GM23338 (cell line): Measurements from ENCODE around the gene DEPDC5.

ENCODE experiments used
- CTCF ChIP-seq, 2 experiments: fragments of 200-600 bp in 1 of 2; sonication (generic) in 1 of 2; conservative IDR thresholded peaks; 2 replicates each; pipeline versions ENCODE4 v1.5.1 to v1.6.1; 2016 to 2017; ENCODE audit warnings: antibody characterized with exemption in 2 of 2, low read depth in 2 of 2, mild to moderate bottlenecking in 2 of 2, moderate library complexity in 1 of 2
- EZH2 ChIP-seq: fragments of 200-600 bp; sonication (generic); IDR thresholded peaks from one replicate; pipeline ENCODE4 v1.8.0; 2017; ENCODE audit warnings: antibody characterized with exemption, mild to moderate bottlenecking, low read depth; ENCODE audit not compliant: unreplicated experiment
- EZH2phosphoT487 ChIP-seq: fragments of 200-600 bp; sonication (generic); IDR thresholded peaks from one replicate; pipeline ENCODE4 v1.8.1; 2018; ENCODE audit warnings: antibody characterized with exemption; ENCODE audit not compliant: unreplicated experiment
- POLR2AphosphoS5 ChIP-seq: IDR thresholded peaks from 2 replicates; pipeline ENCODE4 v1.6.1; 2016; ENCODE audit warnings: antibody characterized with exemption, low read depth

- TF ChIP-seq CTCF (conservative IDR thresholded peaks at IDR 0.05; ENCODE audit: low read depth in 2 of 2) (no peak), EZH2phosphoT487 (no peak), POLR2AphosphoS5 (no peak), EZH2 (no peak)
These were observed 14.0 kb upstream of the DEPDC5 start for GRCh38 chr22:31739795-31740201.
